ENCODE measurements around the gene KIAA1217.

The KIAA1217 gene

DNA sequence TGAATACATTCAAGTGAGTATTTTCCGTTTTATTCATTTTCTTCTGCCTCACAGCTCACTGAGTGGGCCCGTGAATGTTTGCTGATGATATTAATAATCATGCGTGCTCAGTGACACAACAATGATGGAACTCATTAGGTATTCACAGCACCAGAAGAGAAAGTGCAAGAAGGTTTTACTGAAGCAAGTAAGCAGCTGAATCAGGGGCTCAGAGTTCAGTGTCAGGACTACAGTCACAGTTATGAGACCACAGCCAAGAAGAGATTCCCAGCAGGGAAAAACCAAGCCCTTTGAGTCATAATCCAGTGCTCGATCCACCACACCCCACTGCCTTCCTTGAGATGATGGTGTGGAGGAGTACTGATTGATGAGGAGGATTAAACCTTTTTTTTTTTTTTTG, 247.4 kb downstream of the KIAA1217 start:
- H3K79me2 ChIP-seq (ENCODE audit: insufficient read depth, low read length): no peaks in the 10 kb centered on the region
- H3K27me3 ChIP-seq (ENCODE audit: insufficient read depth, low read length): no peaks in the 10 kb centered on the region

DNA sequence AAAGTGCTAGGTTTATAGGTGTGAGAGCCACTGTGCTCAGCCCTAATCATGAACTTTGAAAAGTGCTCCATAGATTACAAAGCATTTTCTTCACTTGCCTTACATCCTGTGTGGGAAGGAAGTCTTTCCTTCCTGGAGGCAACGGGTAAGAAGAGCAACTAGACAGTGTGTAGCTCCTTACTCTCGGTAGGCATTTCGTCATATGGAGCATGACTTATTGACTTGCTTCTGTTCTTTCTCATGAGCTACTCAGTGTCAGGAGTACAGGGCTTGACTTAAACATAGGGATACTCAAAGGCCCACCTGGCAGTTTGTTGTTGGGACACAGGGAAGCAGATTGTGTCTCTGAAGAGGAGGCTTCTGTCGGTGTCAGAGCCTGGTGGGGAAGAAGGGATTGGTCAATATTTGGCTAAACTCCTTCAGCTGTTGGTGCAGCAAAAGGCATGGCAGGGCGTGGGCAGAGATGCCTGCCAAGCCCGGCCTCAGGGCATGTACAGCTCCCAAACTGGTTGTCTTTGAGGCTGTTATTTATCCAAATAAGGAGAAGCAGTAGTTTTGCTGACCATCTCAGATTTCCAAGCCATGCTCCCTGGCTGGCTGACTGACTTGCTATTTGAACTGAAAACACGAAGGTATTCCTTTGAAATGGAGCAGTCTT, 248.9 kb downstream of the KIAA1217 start:
- H3K36me3 ChIP-seq (ENCODE audit: insufficient read depth, low read length): no peaks in the 10 kb centered on the region
- H3K4me1 ChIP-seq (ENCODE audit: insufficient read depth, low read length, severe bottlenecking): no peaks in the 10 kb centered on the region
- no peaks in the 10 kb centered on the region for H3K27me3 ChIP-seq (ENCODE audit: insufficient read depth, low read length)
- H3K4me3 ChIP-seq (ENCODE audit: low read depth, low read length, poor library complexity, severe bottlenecking): no peak overlapping the region
- H3K9me3 ChIP-seq (ENCODE audit: low read length): no peaks in the 10 kb centered on the region
- no peak overlapping the region for H2AFZ ChIP-seq (ENCODE audit: low read length)
- H3K79me2 ChIP-seq (ENCODE audit: insufficient read depth, low read length): no peaks in the 10 kb centered on the region
- no peak overlapping the region for H3K4me2 ChIP-seq (ENCODE audit: low read length)
- no peak overlapping the region for H3K27ac ChIP-seq (ENCODE audit: low read depth, low read length, poor library complexity, severe bottlenecking)
- no peaks in the 10 kb centered on the region for H3F3A ChIP-seq (ENCODE audit: insufficient read depth, low read length)
- H3K9ac ChIP-seq (ENCODE audit: low read length): no peak overlapping the region
- no peaks in the 10 kb centered on the region for H4K20me1 ChIP-seq (ENCODE audit: insufficient read depth, low read length)
- TF ChIP-seq EZH2 (IDR thresholded peaks at IDR 0.05; ENCODE audit: borderline replicate concordance, low read length): no peak
- TF ChIP-seq, protein P1, sequence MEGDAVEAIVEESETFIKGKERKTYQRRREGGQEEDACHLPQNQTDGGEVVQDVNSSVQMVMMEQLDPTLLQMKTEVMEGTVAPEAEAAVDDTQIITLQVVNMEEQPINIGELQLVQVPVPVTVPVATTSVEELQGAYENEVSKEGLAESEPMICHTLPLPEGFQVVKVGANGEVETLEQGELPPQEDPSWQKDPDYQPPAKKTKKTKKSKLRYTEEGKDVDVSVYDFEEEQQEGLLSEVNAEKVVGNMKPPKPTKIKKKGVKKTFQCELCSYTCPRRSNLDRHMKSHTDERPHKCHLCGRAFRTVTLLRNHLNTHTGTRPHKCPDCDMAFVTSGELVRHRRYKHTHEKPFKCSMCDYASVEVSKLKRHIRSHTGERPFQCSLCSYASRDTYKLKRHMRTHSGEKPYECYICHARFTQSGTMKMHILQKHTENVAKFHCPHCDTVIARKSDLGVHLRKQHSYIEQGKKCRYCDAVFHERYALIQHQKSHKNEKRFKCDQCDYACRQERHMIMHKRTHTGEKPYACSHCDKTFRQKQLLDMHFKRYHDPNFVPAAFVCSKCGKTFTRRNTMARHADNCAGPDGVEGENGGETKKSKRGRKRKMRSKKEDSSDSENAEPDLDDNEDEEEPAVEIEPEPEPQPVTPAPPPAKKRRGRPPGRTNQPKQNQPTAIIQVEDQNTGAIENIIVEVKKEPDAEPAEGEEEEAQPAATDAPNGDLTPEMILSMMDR (IDR thresholded peaks at IDR 0.05; ENCODE audit: low read length): no peak
- no peaks in the 10 kb centered on the region for H3K9me2 ChIP-seq (ENCODE audit: low read depth, low read length)

More for the DNA sequence above, 247.4 kb downstream of the KIAA1217 start:
- H3K9me2 ChIP-seq (ENCODE audit: low read depth, low read length): no peaks in the 10 kb centered on the region
- no peak overlapping the region for H3K4me2 ChIP-seq (ENCODE audit: low read length)
- H3K36me3 ChIP-seq (ENCODE audit: insufficient read depth, low read length): no peaks in the 10 kb centered on the region
- H3K27ac ChIP-seq (ENCODE audit: low read depth, low read length, poor library complexity, severe bottlenecking): no peak overlapping the region
- H4K20me1 ChIP-seq (ENCODE audit: insufficient read depth, low read length): no peaks in the 10 kb centered on the region
- no peaks in the 10 kb centered on the region for H3F3A ChIP-seq (ENCODE audit: insufficient read depth, low read length)
- H2AFZ ChIP-seq (ENCODE audit: low read length): no peak overlapping the region
- H3K9ac ChIP-seq (ENCODE audit: low read length): no peak overlapping the region
- H3K4me3 ChIP-seq (ENCODE audit: low read depth, low read length, poor library complexity, severe bottlenecking): no peak overlapping the region
- no peak for TF ChIP-seq EZH2 (IDR thresholded peaks at IDR 0.05; ENCODE audit: borderline replicate concordance, low read length)
- TF ChIP-seq, protein P1 (IDR thresholded peaks at IDR 0.05; ENCODE audit: low read length): no peak
- no peaks in the 10 kb centered on the region for H3K4me1 ChIP-seq (ENCODE audit: insufficient read depth, low read length, severe bottlenecking)
- H3K9me3 ChIP-seq (ENCODE audit: low read length): no peaks in the 10 kb centered on the region

DNA sequence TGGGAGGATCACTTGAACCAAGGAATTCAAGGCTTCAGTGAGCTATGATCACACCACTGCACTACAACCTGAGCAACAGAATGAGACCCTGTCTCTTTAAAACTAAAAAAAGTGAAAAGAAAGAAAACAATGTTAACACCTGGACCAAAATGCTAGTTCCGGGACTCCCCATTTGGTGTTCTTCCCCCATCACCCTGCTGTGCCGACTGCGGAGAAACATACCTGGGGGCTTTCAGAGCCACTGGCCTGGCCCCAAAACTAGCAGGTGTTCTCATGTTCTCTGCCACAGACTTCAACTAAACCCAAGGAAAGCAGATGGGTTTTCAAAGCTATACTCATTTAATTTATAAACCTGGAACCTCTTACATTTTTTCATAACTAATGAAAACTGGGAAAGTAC, 250.9 kb downstream of the KIAA1217 start:
- no peak overlapping the region for H3K4me2 ChIP-seq (ENCODE audit: low read length)
- TF ChIP-seq EZH2 (IDR thresholded peaks at IDR 0.05; ENCODE audit: borderline replicate concordance, low read length): no peak
- TF ChIP-seq, protein P1 (IDR thresholded peaks at IDR 0.05; ENCODE audit: low read length): no peak
- H3K4me1 ChIP-seq (ENCODE audit: insufficient read depth, low read length, severe bottlenecking): no peaks in the 10 kb centered on the region

More for the DNA sequence above, 250.9 kb downstream of the KIAA1217 start:
- Histone ChIP-seq H3K27me3 (ENCODE audit: insufficient read depth, low read length) (no peaks in the 10 kb centered on the region), H3K36me3 (ENCODE audit: insufficient read depth, low read length) (no peaks in the 10 kb centered on the region), H3K9ac (ENCODE audit: low read length) (no peak overlapping the region), H2AFZ (ENCODE audit: low read length) (no peak overlapping the region), H3K9me2 (ENCODE audit: low read depth, low read length) (no peaks in the 10 kb centered on the region), H3K27ac (ENCODE audit: low read depth, low read length, poor library complexity, severe bottlenecking) (no peak overlapping the region), H3K9me3 (ENCODE audit: low read length) (no peaks in the 10 kb centered on the region), H3K4me3 (ENCODE audit: low read depth, low read length, poor library complexity, severe bottlenecking) (no peak overlapping the region), H3K79me2 (ENCODE audit: insufficient read depth, low read length) (no peaks in the 10 kb centered on the region), H3F3A (ENCODE audit: insufficient read depth, low read length) (no peaks in the 10 kb centered on the region), H4K20me1 (ENCODE audit: insufficient read depth, low read length) (no peaks in the 10 kb centered on the region)
